A549 (cell line): Measurements from ENCODE around the gene KRT84.

ENCODE experiments used
- CEBPB ChIP-seq, 2 experiments: fragments of >200 bp in 1 of 2; sonication (Bioruptor Twin) in 1 of 2; formaldehyde crosslinking in 1 of 2; IDR thresholded peaks; 2 replicates each; pipeline ENCODE4 v1.6.1; 2012 to 2016
- CHD4 ChIP-seq: fragments of 200-600 bp; sonication (generic); IDR thresholded peaks from 2 replicates; pipeline ENCODE4 v1.6.1; 2016; ENCODE audit warnings: antibody characterized with exemption, mild to moderate bottlenecking, borderline replicate concordance
- CTCF ChIP-seq: fragments of >200 bp; sonication (Bioruptor Twin); formaldehyde crosslinking; IDR thresholded peaks from 3 replicates; pipeline ENCODE4 v1.5.1; 2016
- EHMT2 ChIP-seq: fragments of 200-600 bp; sonication (generic); IDR thresholded peaks from 2 replicates; pipeline ENCODE4 v1.6.1; 2016; ENCODE audit warnings: antibody characterized with exemption, low read depth, mild to moderate bottlenecking, moderate library complexity
- GATA3 ChIP-seq: IDR thresholded peaks from 2 replicates; pipeline ENCODE4 v1.6.1; 2012; ENCODE audit warnings: borderline replicate concordance
- MAFK ChIP-seq: fragments of 450-650 bp; IDR thresholded peaks from 2 replicates; pipeline ENCODE4 v1.6.1; 2014; ENCODE audit not compliant: partially characterized antibody
- MAX ChIP-seq: IDR thresholded peaks from 2 replicates; pipeline ENCODE4 v1.6.1; 2012
- MYC ChIP-seq: IDR thresholded peaks from 2 replicates; pipeline ENCODE4 v1.6.1; 2012; ENCODE audit warnings: mild to moderate bottlenecking, inconsistent platforms, low read length, improper control_type of control experiment, borderline replicate concordance
- PBX3 ChIP-seq: IDR thresholded peaks from 2 replicates; pipeline ENCODE4 v1.6.1; 2012
- POLR2A ChIP-seq: IDR thresholded peaks from 2 replicates; pipeline ENCODE4 v1.6.1; 2012; ENCODE audit warnings: mild to moderate bottlenecking, low read length
- RARB ChIP-seq: fragments of 250-450 bp; sonication (Bioruptor Pico); IDR thresholded peaks from 2 replicates; pipeline ENCODE4 v1.8.0; 2021; ENCODE audit warnings: mild to moderate bottlenecking, moderate library complexity
- REST ChIP-seq: fragments of 200-600 bp; sonication (generic); IDR thresholded peaks from 2 replicates; pipeline ENCODE4 v1.6.1; 2016; ENCODE audit warnings: antibody characterized with exemption, mild to moderate bottlenecking, moderate library complexity
- SMC3 ChIP-seq: fragments of >200 bp; sonication (Bioruptor Twin); formaldehyde crosslinking; IDR thresholded peaks from 3 replicates; pipeline ENCODE4 v1.6.1; 2018; ENCODE audit warnings: inconsistent platforms
- ZSCAN20 ChIP-seq: fragments of 250-450 bp; sonication (Bioruptor Pico); IDR thresholded peaks from 2 replicates; pipeline ENCODE4 v1.8.0; 2022; ENCODE audit warnings: mild to moderate bottlenecking, moderate library complexity

GRCh38 chr12:52337054-52337453 is 48.4 kb downstream of the KRT84 start:
- no peak for TF ChIP-seq EHMT2
- TF ChIP-seq SMC3, result no peak
- TF ChIP-seq MAX, result no peak
- no peak for TF ChIP-seq CTCF
- TF ChIP-seq ZSCAN20 (CRISPR knock-in tag), result no peak
- TF ChIP-seq MYC, result no peak
- TF ChIP-seq REST, result no peak
- TF ChIP-seq RARB (CRISPR knock-in tag), result no peak
- TF ChIP-seq CHD4, result no peak
- no peak for TF ChIP-seq CEBPB (IDR thresholded peaks at IDR 0.05)
- TF ChIP-seq GATA3, result no peak
- TF ChIP-seq PBX3, result no peak
- TF ChIP-seq POLR2A, result no peak
- TF ChIP-seq MAFK, result peak; percentile 85
